ENCODE results near the gene SPINK6. TPM values are rescaled to one million over a fixed set of nuclear protein-coding genes. Genes with fewer than 3 reads are reported as not detected.

Gene SPINK6
- total RNA-seq, 1 experiment from 2014 or later, result not detected

DNA sequence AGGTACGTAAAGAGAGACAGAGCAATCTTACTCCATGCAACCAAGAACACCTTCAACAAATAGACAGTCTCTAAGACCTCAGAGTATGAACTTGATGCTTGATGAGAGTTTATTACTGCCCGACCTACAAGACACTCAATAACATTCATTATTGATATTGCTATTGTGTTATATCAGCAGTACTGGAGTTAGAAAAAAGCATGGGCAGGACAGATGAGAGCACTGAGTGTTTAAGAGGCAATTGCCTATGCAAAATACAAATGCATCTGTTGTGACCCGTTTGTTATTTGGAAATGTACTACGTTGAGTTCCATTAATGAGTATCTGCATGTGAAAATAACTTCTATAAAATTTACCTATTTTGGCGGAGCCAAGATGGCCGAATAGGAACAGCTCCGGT lies 27.4 kb downstream of the SPINK6 start:
- H3K4me1 Mint-ChIP-seq (ENCODE audit: low read depth, unreplicated experiment), result no peaks in the 10 kb centered on the region
- no peaks in the 10 kb centered on the region for H3K36me3 Mint-ChIP-seq (ENCODE audit: insufficient read depth, unreplicated experiment)
- no peaks in the 10 kb centered on the region for H3K27me3 Mint-ChIP-seq (ENCODE audit: unreplicated experiment)
- H3K4me3 Mint-ChIP-seq (ENCODE audit: low read depth, unreplicated experiment), result no peak overlapping the region
- no TSS peak for BruUV-seq (replicated peaks)
- TF ChIP-seq, protein P1, sequence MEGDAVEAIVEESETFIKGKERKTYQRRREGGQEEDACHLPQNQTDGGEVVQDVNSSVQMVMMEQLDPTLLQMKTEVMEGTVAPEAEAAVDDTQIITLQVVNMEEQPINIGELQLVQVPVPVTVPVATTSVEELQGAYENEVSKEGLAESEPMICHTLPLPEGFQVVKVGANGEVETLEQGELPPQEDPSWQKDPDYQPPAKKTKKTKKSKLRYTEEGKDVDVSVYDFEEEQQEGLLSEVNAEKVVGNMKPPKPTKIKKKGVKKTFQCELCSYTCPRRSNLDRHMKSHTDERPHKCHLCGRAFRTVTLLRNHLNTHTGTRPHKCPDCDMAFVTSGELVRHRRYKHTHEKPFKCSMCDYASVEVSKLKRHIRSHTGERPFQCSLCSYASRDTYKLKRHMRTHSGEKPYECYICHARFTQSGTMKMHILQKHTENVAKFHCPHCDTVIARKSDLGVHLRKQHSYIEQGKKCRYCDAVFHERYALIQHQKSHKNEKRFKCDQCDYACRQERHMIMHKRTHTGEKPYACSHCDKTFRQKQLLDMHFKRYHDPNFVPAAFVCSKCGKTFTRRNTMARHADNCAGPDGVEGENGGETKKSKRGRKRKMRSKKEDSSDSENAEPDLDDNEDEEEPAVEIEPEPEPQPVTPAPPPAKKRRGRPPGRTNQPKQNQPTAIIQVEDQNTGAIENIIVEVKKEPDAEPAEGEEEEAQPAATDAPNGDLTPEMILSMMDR (IDR thresholded peaks at IDR 0.05; ENCODE audit: unreplicated experiment), result no peak
- intact Hi-C loops (cut with micrococcal nuclease; ENCODE audit: unreplicated experiment), result no loop called here
- no peaks in the 10 kb centered on the region for H3K9me3 Mint-ChIP-seq (ENCODE audit: low read depth, unreplicated experiment)
- DNase-seq, result no peak
- CTCF ChIA-PET, result no interaction called here
- H3K27ac Mint-ChIP-seq (ENCODE audit: unreplicated experiment), result no peak overlapping the region

DNA sequence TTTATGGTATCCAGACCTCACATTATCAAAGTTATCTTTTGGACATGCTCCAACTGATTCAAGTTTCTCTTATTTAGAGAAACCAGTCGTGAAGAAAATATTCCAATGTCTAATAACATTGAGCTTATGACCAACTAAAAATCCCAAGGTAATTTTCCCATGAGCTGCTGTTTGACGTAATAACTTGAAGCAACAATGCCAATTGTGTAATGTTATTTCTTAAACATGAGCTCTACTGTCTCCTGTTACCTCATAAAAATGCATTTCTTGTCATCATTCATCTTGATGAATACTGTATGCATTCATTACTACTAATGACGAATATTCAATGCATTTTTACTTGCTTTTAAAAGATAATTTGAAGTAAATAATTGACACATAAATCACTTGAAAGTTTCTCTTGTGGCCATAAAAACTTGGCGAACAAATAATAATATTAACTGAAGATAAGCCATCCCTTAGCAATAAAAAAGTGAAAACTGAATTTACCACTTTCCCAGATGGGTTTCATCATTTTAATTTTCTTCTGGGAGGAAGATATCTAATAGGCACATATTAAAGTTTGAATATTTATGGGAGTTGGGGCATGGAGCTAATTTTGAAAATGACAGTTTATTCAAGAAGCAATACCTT lies 35.1 kb downstream of the SPINK6 start:
- H3K36me3 Mint-ChIP-seq (ENCODE audit: insufficient read depth, unreplicated experiment), result no peaks in the 10 kb centered on the region
- CTCF ChIA-PET, result no interaction called here
- TF ChIP-seq, protein P1 (IDR thresholded peaks at IDR 0.05; ENCODE audit: unreplicated experiment), result no peak
- no peaks in the 10 kb centered on the region for H3K4me1 Mint-ChIP-seq (ENCODE audit: low read depth, unreplicated experiment)
- no peak for DNase-seq
- BruUV-seq (replicated peaks), result no TSS peak
- H3K27ac Mint-ChIP-seq (ENCODE audit: unreplicated experiment), result no peak overlapping the region
- no peak overlapping the region for H3K4me3 Mint-ChIP-seq (ENCODE audit: low read depth, unreplicated experiment)
- H3K9me3 Mint-ChIP-seq (ENCODE audit: low read depth, unreplicated experiment), result no peaks in the 10 kb centered on the region
- no peaks in the 10 kb centered on the region for H3K27me3 Mint-ChIP-seq (ENCODE audit: unreplicated experiment)
- intact Hi-C loops (cut with micrococcal nuclease; ENCODE audit: unreplicated experiment), result no loop called here

DNA sequence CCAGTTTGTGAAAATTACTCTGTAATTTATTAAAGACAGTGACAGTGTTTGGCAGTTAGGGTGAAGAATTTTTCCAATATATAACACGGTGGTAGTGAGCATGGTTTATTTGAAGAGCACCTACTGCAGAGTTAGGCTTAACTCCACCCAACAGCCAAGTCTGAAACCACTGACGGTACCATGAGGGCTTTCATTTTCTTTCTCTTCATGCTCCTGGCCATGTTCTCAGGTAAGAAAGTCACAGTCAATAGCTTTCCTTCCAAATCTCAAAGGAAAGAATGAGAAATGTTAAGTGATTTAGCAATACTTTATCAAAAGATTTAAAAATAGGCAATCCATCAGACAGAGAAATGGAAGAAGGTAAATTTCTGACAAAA lies 35.6 kb downstream of the SPINK6 start, which contains the start of gene MARCOL:
Gene MARCOL (plus strand): TSS at position 108 of the 377 bp plus-strand sequence. CDS start 73 bp downstream, at position 181.
- H3K27ac Mint-ChIP-seq (ENCODE audit: unreplicated experiment), result no peak within 1 kb of the TSS
- H3K4me1 Mint-ChIP-seq (ENCODE audit: low read depth, unreplicated experiment), result no peaks in the 10 kb centered on the region
- no peak for DNase-seq

DNA sequence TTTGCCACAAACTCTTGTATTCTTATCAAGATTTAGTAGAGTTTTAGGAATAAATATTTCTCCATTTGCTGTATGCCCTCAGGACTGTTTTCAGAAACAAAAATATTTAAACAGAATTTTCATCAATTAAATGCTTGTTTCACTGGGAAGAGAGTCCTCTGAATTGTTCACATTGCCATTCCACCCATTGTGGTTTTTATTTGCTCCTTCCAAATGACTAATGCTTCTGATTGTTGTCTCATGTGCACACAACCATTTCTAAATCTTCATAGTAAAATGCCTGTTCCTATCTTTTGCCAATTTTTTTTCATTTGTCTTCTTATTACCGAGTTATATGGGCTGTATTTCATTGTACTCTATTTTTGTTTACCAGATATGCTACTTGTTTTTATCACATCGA lies 46.1 kb downstream of the SPINK6 start:
- H3K36me3 Mint-ChIP-seq (ENCODE audit: insufficient read depth, unreplicated experiment), result no peaks in the 10 kb centered on the region
- no peak overlapping the region for H3K4me3 Mint-ChIP-seq (ENCODE audit: low read depth, unreplicated experiment)
- no peaks in the 10 kb centered on the region for H3K27me3 Mint-ChIP-seq (ENCODE audit: unreplicated experiment)
- no peak for DNase-seq
- CTCF ChIA-PET, result no interaction called here
- intact Hi-C loops (cut with micrococcal nuclease; ENCODE audit: unreplicated experiment), result no loop called here
- no TSS peak for BruUV-seq (replicated peaks)
- TF ChIP-seq, protein P1 (IDR thresholded peaks at IDR 0.05; ENCODE audit: unreplicated experiment), result no peak
- H3K4me1 Mint-ChIP-seq (ENCODE audit: low read depth, unreplicated experiment), result no peaks in the 10 kb centered on the region
- no peaks in the 10 kb centered on the region for H3K9me3 Mint-ChIP-seq (ENCODE audit: low read depth, unreplicated experiment)
- H3K27ac Mint-ChIP-seq (ENCODE audit: unreplicated experiment), result no peak overlapping the region

More for the DNA sequence above, 35.6 kb downstream of the SPINK6 start, which contains the start of gene MARCOL:
- H3K9me3 Mint-ChIP-seq (ENCODE audit: low read depth, unreplicated experiment), result no peaks in the 10 kb centered on the region
- H3K27me3 Mint-ChIP-seq (ENCODE audit: unreplicated experiment), result no peaks in the 10 kb centered on the region
- CTCF ChIA-PET, result no interaction called here
- H3K4me3 Mint-ChIP-seq (ENCODE audit: low read depth, unreplicated experiment), result no peak within 1 kb of the TSS
- BruUV-seq (replicated peaks), result no TSS peak
- no peaks in the 10 kb centered on the region for H3K36me3 Mint-ChIP-seq (ENCODE audit: insufficient read depth, unreplicated experiment)
- intact Hi-C loops (cut with micrococcal nuclease; ENCODE audit: unreplicated experiment), result no loop called here
- TF ChIP-seq, protein P1 (IDR thresholded peaks at IDR 0.05; ENCODE audit: unreplicated experiment), result no peak

Measured in Calu3 (cell line).